NCI-H2196 treated with DMSO at 0.1 percent for 48 hours (cell line): ENCODE results near the gene FMO5.
"Not testable (repeated sequence)": the region's sequence is repeated elsewhere in the genome, so short reads cannot be mapped to it uniquely, and the experiment has no call there.

Experiments
- DNase-seq: peaks from one replicate; lab custom pipeline; 2025; ENCODE audit not compliant: unreplicated experiment; lab: John Stamatoyannopoulos, UW

FMO5 gene

DNA sequence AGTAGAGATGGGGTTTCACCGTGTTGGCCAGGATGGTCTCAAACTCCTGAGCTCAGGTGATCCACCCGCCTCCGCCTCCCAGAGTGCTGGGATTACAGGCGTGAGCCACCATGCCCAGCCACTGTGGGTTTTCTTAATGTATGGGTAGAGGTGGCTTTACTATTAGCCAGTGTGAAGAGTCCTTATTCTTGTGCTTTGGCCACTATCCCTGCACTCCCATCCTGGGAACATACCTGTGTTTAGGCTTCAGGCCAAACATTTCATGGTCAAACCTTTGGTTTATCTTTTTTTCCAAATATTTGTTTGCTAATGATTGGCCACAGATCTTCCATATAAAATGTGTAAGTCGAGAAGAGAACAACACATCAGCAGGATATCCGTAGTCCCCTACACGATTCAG is 16.5 kb downstream of the FMO5 start:
- DNase-seq, result no peak

DNA sequence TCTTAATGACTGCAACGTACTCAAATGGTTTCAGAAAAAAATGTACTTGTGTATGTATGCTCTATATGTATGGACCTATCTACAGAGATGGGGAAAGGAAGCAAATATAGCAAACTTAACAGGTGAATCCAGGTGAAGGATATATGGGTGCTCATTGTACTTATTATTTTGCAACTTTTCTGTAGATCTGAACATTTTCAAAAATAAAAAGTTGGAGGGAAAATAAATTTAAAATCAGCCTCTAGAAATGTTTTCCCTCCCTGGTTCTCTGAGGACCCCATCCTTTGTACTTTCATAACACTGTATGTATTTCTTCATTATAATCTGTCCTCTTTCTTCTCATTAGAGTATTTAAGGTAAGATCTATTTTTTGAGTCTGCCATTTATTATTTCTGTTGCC is 17.9 kb downstream of the FMO5 start:
- DNase-seq, result no peak

DNA sequence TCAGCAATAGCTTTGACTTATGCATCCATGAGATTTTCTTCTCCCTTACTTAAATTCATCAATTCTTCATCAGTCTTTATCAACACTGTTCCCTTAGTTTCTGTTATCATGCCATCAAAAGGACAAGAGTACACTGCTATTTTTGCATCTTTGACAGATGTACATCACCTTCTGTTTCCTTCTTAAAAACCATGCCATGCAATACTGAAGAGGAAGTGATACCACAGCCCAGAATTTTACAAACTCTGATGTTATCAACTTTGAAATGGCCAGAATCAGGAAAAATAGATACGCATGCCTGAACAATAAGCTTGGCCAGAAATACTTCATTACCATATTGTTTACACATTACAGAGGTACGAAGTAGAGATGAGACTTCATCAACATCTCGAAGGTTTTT is 21.1 kb downstream of the FMO5 start:
- DNase-seq, result no peak

DNA sequence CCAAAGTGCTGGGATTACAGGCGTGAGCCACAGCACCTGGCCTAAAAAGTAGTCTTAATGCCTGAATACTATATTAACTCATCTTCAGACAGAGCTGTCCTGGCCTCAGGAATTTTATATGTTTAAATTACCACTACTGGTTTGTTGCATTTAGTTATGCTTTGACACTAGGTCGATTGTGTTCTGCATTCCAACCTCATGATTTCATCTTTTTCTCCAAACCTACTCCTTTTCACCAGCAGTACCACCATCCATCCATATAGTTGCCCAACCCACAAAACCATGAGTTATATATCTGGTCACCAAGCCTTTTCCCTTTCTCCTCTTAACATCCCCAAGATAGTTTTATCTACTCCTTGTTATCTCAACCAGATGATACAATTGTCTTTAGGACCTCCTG is 22.6 kb downstream of the FMO5 start:
- no peak for DNase-seq

DNA sequence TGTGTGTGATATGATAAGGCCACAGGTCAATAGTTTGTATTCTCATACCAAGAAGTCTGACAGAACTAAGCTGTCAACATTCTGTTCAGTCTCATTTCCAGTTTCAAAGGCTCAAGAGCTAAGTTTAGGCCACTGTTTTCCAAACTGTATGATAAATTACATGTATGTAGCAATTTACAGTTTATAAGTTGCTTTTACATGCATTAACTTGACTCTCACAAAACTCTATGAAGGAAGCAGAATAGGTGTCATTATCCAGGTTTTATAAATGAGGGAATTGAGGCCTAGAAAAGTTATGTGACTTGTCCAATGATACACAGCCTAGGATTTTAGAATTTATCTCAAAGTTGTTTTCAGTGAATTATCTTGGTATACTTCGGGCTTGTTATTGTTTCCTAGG is 23.4 kb downstream of the FMO5 start:
- DNase-seq, result no peak

DNA sequence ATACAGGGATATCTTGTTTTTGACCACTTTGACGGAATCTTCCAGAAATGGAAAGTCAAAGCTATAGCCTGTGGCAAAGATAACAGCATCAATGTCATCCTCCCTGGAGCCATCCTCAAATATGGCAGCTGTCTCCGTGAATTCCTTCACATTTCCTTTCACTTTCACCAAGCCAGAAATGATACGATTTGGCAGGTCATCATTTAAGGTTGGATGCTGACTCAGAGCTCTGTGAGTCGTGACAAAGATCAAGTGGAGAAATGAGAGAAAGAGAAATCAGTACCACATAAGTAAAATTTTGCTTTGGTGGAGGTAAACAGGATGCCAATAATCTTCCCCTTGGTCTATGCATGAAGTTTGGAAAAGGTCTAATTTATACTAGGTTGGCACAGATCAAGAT is 23.9 kb downstream of the FMO5 start:
- DNase-seq, result no peak

DNA sequence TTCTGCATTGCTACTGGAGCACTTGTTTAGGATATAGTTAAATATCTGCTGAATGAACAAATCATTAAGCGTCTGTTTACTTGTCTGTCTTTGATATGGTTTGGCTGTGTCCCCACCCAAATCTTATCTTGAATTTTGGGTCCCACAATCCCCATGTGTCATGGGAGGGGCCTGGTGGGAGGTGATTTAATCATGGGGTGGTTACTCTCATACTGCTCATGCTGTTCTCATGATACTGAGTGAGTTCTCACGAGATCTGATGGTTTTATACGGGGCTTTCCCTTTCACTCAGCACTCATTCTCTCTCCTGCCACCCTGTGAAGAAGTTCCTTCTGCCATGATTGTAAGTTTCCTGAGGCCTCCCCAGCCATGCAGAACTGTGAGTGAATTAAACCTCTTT is 27.8 kb downstream of the FMO5 start:
- not testable (repeated sequence) for DNase-seq

DNA sequence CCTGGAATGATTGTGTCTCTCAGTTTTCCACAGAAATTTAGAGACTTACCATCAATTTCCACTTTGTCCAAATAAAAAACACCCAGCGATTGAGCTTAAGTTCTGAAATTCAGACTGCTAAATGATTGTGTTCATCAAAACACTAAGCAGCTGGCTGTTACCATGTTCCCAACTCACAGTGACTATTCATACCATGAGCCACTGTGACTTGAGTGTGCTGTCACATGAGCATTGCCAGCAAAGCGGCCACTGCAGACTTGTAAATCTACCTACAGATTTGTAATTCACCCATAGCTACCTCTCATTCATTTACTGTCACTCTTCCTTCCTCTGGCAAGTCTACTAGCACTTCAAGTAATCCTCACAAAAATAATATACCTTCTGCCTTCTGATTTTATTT is 35.6 kb downstream of the FMO5 start:
- no peak for DNase-seq

DNA sequence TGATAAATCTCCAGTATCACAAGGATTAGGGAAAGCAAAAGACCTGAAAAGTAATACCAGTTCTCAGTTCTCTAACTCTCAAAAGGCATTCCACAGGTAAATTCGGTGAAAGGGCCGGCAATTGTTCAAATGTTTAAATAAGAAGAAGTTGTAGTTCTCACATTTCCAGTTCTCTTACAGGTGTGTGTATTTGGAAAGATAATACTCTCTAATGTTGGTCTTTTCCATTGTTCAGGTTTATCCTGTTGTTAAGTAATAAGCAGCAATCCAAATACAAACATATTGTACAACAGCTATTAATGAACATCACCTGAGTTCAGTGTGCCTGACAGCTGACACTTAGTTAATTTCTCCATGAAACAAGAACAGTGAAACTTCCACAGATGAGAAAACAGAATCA is 39.7 kb downstream of the FMO5 start:
- DNase-seq, result peak; percentile 65

DNA sequence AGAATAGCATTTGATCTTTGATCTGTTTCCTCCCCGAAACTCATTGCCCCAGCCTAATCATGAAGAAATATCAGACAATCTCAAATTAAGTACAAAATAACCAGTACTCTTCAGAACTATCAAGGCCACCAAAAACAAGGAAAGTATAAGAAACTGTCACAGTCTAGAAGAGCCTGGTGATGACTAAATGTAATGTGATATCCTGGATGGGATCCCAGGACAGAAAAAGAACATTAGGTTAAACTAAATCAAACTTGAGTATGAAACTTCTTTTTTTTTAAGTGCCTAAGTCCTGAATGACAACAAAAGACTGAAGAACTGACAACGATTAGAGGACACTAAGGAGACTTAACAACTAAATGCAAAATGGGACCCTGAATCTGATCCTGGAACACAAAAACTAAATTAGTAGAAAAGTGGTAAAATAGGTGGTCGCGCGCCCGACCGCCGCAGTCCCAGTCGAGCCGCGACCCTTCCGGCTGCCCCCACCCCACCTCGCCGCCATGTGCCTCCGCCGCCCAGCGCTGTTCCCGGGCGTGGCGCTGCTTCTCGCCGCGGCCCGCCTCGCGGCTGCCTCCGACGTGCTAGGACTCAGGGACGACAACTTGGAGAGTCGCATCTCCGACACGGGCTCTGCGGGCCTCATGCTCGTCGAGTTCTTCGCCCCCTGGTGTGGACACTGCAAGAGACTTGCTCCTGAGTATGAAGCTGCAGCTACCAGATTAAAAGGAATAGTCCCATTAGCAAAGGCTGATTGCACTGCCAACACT is 47.3 kb downstream of the FMO5 start:
- no peak for DNase-seq

DNA sequence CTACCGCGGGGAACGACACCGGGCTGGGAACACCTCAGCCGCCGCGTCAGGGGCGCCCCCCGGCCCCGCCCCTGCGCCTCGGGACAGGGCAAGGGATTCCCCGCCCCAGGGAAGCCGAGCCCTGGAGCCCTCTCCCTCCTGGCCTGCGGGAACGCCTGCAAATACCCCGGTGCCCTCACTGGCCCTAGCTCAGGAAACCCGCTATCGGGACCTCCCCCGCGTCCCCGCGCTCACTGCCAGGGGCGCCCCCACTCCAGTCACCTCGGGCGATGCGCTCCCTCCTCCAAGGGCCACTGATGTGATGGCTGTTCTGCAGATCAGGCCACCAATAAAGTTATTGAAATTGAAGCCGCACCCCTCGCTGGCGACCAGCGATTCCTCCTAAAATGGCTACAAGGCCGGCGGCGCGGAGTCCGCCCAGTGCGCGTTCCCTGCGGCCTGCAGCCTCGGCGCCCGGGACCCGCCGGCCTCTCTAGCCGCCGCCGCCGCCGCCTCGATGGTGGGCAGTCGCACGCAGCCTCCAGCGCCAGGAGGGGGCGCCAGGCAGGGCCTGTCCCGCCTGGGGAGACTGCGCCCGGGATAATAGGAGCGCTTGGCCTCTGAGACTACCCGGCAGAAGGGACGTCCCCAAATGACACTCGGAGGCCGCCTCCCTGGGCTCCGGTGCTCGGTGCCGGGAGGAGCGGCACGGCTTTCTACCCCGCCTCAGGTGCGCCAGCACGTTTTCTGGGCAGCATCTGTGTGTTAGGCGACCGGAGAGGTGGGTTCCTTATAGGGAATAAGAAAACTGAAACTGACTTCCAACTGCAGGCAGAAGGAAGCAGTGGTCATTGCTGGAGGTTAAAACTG is 52.7 kb downstream of the FMO5 start, which contains the start of gene PRKAB2:
Gene PRKAB2, minus strand, starts transcription at position 303 of the 849 bp plus-strand sequence. CDS start 326 bp downstream, outside the sequence.
- peak; percentile 92 for DNase-seq

DNA sequence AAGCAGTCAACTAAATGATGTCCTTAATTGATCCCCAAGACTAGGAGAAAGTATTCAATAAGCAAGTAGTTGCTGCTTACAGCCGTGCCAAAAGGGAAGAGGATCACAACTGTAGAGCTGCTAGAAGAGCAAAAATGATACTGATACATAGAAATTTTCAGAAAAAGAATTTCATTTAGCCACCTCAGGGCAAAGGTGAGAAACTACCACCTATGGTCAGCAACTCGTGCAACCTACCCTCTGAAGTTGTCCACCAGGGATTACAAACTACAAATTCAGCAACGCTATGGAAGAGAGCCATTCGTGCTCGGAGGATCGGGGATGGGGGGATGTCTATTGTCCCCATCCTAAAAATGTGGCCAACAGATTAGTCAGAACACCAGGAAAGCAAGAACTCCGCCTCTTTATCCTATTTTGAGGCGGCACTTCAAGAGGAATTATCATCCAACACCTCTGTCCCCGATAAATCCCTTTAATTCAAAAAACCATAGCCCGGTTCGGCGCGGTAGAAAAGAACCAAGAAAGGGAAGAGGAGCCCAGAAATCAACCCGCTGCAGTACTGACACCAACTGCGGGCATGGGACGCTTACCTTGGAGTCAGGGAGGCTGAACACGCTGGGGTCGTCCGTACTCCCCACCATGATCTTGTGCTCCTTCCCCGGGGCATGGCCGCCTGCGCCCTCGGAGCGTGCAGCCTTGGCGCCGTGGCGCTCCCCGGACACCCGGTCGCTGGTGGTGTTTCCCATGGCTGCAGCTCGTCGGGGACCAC is 53.6 kb downstream of the FMO5 start:
- no peak for DNase-seq

DNA sequence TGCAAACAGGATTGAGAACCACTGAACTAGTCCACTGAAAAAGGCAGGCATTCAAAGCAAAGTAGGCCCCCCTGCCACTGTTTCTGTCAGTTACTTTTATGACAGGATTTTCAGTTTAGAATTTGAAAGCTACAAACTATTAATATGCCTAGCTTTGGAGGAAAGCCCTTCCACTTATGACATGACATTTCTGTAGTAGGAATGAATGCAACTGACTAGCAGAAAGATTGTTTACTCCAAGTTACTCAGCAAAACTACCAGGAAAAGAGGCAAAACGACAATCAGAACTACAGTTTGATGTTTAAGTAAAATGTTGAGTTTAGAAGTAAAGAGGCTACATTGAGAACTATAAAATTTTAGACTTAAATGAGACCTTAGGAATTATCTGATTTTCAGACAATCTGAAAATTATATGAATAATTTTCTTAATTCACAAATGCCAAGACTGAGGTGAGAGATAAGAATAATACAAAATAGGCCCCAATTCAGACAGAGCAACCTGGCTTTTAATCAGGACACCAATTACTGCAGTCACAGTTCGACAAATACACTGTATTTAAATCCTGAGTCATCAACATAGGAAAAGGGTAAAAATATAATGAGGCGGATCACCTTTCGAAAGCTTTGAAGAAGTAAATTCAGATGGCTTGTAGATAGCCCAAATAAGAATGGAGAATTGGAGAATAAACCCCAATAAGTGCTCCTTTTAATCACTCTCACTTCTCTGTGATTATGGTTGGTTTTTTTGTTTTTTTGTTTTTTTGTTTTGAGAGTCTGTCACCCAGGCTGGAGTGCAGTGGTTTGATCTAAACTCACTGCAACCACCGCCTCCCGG is 55.1 kb downstream of the FMO5 start:
- DNase-seq, result no peak

DNA sequence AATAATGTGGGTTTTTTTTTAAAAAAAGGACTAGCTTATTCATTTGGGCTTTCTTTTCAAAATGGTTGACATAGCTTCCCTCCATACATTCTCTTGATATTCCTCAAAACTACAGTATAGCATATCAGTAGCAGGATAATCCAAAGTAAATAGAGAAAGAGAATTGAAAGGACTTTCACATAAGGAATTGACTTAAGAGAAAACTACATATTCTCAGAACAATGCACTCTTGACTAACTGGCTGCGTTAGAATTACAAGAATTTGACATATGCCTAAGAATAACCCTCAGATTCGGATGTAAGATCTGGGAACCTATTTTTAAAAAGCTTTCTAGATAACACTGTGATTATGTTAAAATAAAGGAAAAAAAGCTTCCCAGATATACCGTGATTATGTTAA is 56.0 kb downstream of the FMO5 start:
- DNase-seq, result no peak

DNA sequence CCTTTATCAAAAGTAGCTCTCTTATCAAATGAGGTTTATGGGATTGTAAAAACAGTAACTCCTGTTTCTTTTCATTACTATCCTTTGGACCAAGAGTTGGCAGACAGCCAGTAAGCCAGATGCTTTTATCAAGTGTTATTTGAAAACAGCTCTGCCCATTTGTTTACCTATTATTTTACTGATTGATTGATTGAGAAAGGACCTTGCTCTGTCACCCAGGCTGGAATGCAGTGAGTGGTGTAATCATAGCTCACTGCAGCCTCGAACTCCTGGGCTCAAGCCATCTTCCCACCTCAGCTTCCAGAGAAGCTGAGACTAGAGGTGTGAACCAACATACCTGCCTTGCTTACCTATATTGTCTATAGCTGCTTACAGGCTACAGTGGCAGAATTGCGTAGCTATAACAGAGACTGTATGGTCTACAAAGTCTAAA is 56.5 kb downstream of the FMO5 start:
- DNase-seq, result no peak

DNA sequence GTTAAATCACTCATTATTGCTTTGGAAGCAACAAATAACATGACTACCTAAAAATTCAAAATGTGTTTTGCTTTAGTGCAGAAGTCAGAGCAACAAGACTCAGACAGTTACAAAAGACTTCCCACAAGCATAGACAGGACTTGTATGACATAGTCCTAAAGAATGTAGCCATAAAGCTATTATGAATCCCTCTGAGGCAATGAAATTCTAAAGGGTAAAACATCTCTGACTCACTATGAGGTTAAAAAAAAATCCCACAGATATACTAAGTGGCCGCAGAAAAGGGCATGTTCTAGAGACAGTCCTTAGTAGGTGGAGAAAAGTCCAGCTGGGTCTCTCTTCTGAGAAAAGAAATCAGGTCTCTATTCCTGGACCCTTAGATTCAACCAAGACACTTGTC is 57.8 kb downstream of the FMO5 start:
- DNase-seq, result no peak

DNA sequence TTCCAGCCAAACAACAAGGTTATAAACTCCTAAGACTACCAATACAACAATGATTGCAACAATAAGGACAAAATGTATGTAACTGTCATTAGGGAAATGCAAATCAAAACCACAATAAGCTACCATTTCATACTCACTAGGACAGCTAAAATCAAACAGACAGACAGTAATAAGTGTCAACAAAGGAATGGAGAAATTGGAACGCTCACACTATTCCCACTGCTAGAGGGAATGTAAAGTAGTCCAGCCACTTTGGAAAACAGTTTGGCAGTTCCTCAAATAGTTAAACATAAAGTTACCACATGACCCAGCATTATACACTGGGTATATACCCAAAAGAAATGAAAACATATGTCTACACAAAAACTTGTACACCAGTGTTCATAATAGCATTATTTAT is 62.1 kb downstream of the FMO5 start:
- DNase-seq, result no peak

DNA sequence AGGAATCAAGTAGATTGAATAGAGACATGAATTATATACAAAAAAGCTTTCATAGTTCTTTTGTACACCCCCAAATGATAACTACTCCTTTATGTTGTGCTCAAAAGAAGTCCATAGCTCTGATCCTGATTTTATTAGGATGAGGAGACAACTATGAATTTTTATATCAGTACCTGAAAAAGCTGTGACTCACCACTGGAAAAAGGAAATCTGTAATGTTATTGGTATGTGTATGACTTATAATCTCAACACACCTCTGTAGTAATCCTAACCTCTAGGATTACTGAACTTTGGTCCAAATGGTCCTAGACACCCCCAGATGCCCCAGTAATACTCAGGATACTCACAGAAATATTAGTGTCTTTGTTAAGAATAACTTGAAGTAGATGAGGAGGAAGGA is 63.0 kb downstream of the FMO5 start:
- DNase-seq, result no peak

DNA sequence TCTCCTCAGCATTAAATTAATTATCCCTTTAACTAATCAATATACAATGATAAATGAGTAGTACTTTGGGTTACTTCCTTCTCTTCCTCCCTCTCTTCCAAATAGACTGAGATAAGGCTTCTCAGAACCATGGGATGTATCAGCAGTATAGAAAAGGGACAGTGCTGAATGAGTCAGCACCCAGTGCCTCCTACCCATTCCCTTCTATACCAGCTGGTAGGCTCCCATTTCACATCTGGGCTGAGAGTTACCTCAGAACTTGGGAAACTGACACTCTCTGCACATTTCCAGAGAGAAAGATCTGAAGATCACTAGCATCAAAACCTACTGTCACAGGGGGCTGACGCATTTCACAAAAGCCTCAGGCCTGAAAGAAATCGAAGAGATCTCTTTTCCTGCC is 68.0 kb downstream of the FMO5 start:
- DNase-seq, result not testable (repeated sequence)

DNA sequence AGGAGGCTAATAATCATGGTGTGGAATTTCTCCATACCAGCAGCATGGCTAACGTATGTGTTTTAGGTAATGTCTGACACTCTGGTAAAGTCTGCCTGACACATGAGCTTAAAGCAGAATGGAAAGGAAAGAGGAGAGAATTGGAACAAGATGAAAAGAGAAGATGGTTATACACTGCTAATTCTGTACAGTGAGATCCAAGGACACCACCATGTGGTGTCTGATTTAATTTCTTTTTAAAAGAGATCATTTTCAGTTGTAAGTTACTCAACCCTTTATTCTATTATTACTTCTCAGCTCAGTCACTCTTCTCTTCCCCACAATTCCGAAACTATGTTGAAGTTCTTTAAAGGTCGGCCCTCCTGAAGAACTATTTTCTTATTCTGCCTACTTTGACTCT is 68.5 kb downstream of the FMO5 start:
- no peak for DNase-seq

DNA sequence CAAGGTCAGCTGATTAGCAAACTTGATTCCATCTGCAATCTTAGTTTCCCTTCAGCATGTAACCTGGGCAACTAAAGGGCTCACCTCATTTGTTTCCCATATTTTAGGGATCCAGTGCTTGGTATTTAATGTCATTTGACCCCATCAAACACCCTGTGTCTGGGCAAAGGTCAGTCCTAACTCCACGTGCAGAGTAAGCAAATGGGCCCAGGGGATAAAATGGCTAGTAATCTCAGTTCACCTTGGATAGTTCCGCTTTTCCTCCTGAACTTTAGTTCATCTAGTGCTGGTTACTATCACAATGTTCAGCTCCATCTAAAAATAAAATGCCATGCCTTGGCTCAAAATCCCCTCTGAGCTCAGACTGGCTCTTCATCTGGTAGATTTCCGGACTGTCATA is 72.4 kb downstream of the FMO5 start:
- DNase-seq, result no peak
